ENCODE measurements around the gene PKNOX2. TPM values are rescaled to one million over a fixed set of nuclear protein-coding genes. Genes with fewer than 3 reads are reported as not detected.

PKNOX2 gene
- total RNA-seq, 5 donors from 2014 or later (not counting 1 experiment from before 2014, with no cell fraction given), result 0.55 TPM; not detected in 4

DNA sequence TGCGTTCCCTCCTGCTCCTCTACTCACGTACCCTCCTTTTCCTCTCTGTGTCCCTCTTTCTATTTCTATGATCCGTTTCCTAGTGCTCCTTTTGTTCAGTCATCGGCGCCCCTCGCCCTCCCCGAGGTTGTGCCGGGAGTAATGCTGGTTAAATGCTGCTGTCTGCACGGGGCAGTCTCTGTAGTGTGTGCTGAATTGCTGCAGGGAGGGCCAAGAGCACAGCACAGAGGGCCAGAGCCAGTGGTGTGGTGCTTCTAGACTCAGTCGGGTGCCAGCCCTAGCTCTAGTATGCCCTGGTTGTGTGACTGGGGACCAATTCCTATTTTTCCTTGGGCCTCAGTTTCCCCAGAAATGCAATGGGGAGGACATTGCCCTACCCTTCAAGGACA is 98.3 kb downstream of the PKNOX2 start:
- peaks cover 10 to 53% of the 10 kb centered on the region in 2 experiments for H3K27me3 ChIP-seq (replicated peaks in 1 of 2; ENCODE audit: control insufficient read depth in 2 of 2, extremely low read depth in 1 of 2, insufficient read depth in 2 of 2, low read length in 1 of 2)
- 23% methylated on average over 8 of the region's 10 CpGs for WGBS (ENCODE audit: insufficient coverage)
- H3K9me3 ChIP-seq, result no peaks in the 10 kb centered on the region
- DNase-seq, result no peak
- no peak overlapping the region for H3K27ac ChIP-seq (ENCODE audit: low read length)
- Mint-ChIP-seq H3K9me3 (no peaks in the 10 kb centered on the region), H3K27ac (no peak overlapping the region), H3K4me3 (no peak overlapping the region), H3K4me1 (no peaks in the 10 kb centered on the region), H3K36me3 (no peaks in the 10 kb centered on the region), H3K27me3 (peaks cover 47 to 53% of the 10 kb centered on the region in 2 donors)
- ATAC-seq (replicated peaks in 1 of 4), result no peak
- no peak overlapping the region for H3K4me3 ChIP-seq (ENCODE audit: control insufficient read depth in 1 of 2, extremely low read depth in 1 of 2, low read length in 1 of 2)
- ChIA-PET POLR2A (no interaction called here), CTCF (no interaction called here)
- no peaks in the 10 kb centered on the region for H3K36me3 ChIP-seq (ENCODE audit: control insufficient read depth in 2 of 2, extremely low read depth in 1 of 2, insufficient read depth in 1 of 2, low read length in 1 of 2)
- peaks cover 0 to 3% of the 10 kb centered on the region in 2 experiments for H3K4me1 ChIP-seq (ENCODE audit: control insufficient read depth in 1 of 2, extremely low read depth in 1 of 2, insufficient read depth in 2 of 2, low read length in 2 of 2)

DNA sequence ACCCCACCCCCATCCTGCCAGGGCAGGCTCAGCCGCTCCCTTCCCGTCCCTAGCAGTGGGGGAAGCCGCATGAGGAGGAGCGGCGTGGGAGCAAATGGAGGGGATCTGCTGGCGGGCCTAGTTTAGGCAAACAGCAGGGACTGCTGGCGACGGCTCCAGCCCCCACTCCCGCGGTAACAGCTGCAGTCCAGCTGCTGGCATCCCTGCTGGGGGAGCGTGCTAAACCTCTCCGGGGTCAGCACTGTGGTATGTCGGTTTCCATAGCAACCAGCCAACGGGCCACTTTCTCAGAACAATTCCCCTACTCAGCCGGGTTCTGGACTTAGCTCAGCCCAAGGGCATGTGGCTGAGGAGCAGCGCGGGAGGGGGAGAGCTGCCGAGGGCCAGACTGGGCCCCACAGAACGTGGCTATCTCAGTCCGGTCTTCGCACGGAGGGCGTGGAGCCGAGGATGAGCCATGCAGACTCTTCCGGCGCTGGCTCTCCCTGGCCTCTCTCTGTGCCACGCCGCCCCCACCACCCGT is 98.8 kb downstream of the PKNOX2 start:
- peaks cover 0 to 3% of the 10 kb centered on the region in 2 experiments for H3K4me1 ChIP-seq (ENCODE audit: control insufficient read depth in 1 of 2, extremely low read depth in 1 of 2, insufficient read depth in 2 of 2, low read length in 2 of 2)
- ATAC-seq (replicated peaks in 1 of 4) (no peak), DNase-seq (no peak)
- POLR2A ChIA-PET, result no interaction called here
- no peaks in the 10 kb centered on the region for H3K9me3 ChIP-seq
- 14% methylated on average over 22 of the region's 29 CpGs for WGBS (ENCODE audit: insufficient coverage)
- no peak overlapping the region for H3K27ac ChIP-seq (ENCODE audit: low read length)
- Mint-ChIP-seq H3K9me3 (no peaks in the 10 kb centered on the region), H3K27me3 (peaks cover 45 to 54% of the 10 kb centered on the region in 2 donors), H3K27ac (no peak overlapping the region), H3K36me3 (no peaks in the 10 kb centered on the region), H3K4me3 (no peak overlapping the region), H3K4me1 (no peaks in the 10 kb centered on the region)
- no peak overlapping the region for H3K4me3 ChIP-seq (ENCODE audit: control insufficient read depth in 1 of 2, extremely low read depth in 1 of 2, low read length in 1 of 2)
- CTCF ChIA-PET, result no interaction called here
- H3K36me3 ChIP-seq (ENCODE audit: control insufficient read depth in 2 of 2, extremely low read depth in 1 of 2, insufficient read depth in 1 of 2, low read length in 1 of 2), result no peaks in the 10 kb centered on the region
- H3K27me3 ChIP-seq (replicated peaks in 1 of 2; ENCODE audit: control insufficient read depth in 2 of 2, extremely low read depth in 1 of 2, insufficient read depth in 2 of 2, low read length in 1 of 2), result peaks cover 10 to 51% of the 10 kb centered on the region in 2 experiments

DNA sequence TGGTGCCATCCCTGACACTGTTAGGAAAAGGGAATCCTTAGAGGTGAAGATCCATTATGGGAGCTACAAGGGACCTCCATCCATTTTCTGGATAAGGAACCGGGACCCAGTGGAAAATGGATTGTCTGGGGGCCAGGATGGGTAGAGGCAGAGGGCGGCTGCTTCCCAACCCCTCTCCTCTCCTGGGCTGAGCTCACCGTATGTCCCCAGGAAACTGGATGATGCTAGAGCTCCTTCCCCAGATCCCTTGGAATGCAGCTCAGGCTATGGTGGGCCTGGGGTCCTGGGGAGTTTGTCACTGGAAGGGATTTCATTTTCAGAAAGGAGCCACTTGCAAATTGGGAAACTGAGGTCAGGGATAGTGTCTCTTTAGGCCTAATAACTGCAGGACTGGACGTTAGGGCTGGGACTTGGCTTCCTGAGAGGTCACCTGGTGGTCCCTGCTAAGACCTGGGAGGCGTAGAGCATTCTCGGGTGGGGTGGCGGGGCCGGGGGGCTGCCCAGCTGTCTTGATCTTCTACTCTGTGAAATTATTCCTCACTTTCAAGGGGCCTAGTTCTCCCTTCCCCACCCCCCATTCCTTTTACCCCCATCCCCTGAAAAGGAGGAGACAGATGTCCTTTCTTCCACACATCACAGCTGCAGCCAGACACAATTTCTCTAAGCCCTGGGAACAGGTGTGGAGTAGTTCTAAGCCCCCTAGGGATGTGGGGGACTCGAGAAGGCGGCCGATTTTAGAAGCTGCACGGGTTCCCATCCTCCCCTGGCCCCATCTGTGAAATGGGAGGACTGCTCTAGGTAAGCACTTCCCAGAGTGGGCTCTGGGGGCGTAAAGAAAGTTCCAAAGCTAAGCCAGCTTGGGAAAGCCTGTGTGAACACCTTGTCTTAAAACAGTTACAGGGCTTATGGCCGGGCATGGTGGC is 99.8 kb downstream of the PKNOX2 start:
- POLR2A ChIA-PET, result no interaction called here
- no peak for ATAC-seq (replicated peaks in 1 of 4)
- Mint-ChIP-seq H3K27me3 (peaks cover 45 to 57% of the 10 kb centered on the region in 2 donors), H3K4me1 (no peaks in the 10 kb centered on the region), H3K9me3 (no peaks in the 10 kb centered on the region), H3K27ac (no peak overlapping the region), H3K36me3 (no peaks in the 10 kb centered on the region), H3K4me3 (no peak overlapping the region)
- no peak overlapping the region for H3K27ac ChIP-seq (ENCODE audit: low read length)
- no peak for DNase-seq
- no peaks in the 10 kb centered on the region for H3K36me3 ChIP-seq (ENCODE audit: control insufficient read depth in 2 of 2, extremely low read depth in 1 of 2, insufficient read depth in 1 of 2, low read length in 1 of 2)
- CTCF ChIA-PET, result interaction anchor here in 1 of 2 donors (0.6 kb wide), 1 partner anchor 89 kb away, joined by 4 read pairs; no protein-coding TSS in a partner anchor
- H3K9me3 ChIP-seq, result no peaks in the 10 kb centered on the region
- 29% methylated on average over 1 of the region's 14 CpGs for WGBS (ENCODE audit: insufficient coverage)
- H3K4me3 ChIP-seq (ENCODE audit: control insufficient read depth in 1 of 2, extremely low read depth in 1 of 2, low read length in 1 of 2), result no peak overlapping the region
- H3K27me3 ChIP-seq (replicated peaks in 1 of 2; ENCODE audit: control insufficient read depth in 2 of 2, extremely low read depth in 1 of 2, insufficient read depth in 2 of 2, low read length in 1 of 2), result peaks cover 10 to 50% of the 10 kb centered on the region in 2 experiments
- peaks cover 0 to 3% of the 10 kb centered on the region in 2 experiments for H3K4me1 ChIP-seq (ENCODE audit: control insufficient read depth in 1 of 2, extremely low read depth in 1 of 2, insufficient read depth in 2 of 2, low read length in 2 of 2)

- no peak overlapping the region for H3K27ac ChIP-seq (ENCODE audit: low read length)
- 84% methylated on average over 5 of the region's 8 CpGs for WGBS (ENCODE audit: insufficient coverage)
- CTCF ChIA-PET, result interaction anchor here in 1 of 2 donors (0.7 kb wide), 1 partner anchor 184 kb away, joined by 3 read pairs; no protein-coding TSS in a partner anchor
- H3K27me3 ChIP-seq (replicated peaks in 1 of 2; ENCODE audit: control insufficient read depth in 2 of 2, extremely low read depth in 1 of 2, insufficient read depth in 2 of 2, low read length in 1 of 2), result peaks cover 6 to 31% of the 10 kb centered on the region in 2 experiments
- H3K27ac Mint-ChIP-seq, result no peak overlapping the region
- H3K27me3 Mint-ChIP-seq, result peaks cover 35 to 57% of the 10 kb centered on the region in 2 donors
- H3K4me1 Mint-ChIP-seq, result no peaks in the 10 kb centered on the region
- H3K36me3 ChIP-seq (ENCODE audit: control insufficient read depth in 2 of 2, extremely low read depth in 1 of 2, insufficient read depth in 1 of 2, low read length in 1 of 2), result no peaks in the 10 kb centered on the region
- no peak overlapping the region for H3K4me3 Mint-ChIP-seq
- H3K36me3 Mint-ChIP-seq, result no peaks in the 10 kb centered on the region
- no peak for DNase-seq
- H3K4me1 ChIP-seq (ENCODE audit: control insufficient read depth in 1 of 2, extremely low read depth in 1 of 2, insufficient read depth in 2 of 2, low read length in 2 of 2), result peaks cover 0 to 3% of the 10 kb centered on the region in 2 experiments
- no peaks in the 10 kb centered on the region for H3K9me3 Mint-ChIP-seq
- POLR2A ChIA-PET, result no interaction called here
- no peak overlapping the region for H3K4me3 ChIP-seq (ENCODE audit: control insufficient read depth in 1 of 2, extremely low read depth in 1 of 2, low read length in 1 of 2)
- ATAC-seq (replicated peaks in 1 of 4), result no peak
- no peaks in the 10 kb centered on the region for H3K9me3 ChIP-seq
Observed at GRCh38 chr11:125267548-125267947, 103.0 kb downstream of the PKNOX2 start.

DNA sequence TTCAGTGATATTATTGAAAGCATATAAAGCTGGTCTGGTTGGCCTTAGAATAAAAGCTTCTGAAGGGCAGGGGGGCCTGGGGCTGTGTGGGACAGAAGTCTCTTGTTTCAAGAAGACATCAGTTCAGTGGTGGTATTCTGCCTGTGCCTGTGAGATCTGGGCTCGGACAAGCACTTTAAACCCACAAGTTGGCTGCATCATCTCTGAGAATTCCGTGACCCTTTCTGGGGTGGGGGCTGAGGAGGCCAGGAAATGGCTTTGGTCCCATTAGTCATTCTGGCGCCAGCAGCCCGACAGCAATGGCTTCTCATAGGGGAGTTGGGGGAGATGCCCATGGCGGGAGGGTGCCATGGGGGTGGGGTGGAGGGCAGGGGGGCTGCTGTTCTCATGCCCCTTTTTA is 104.1 kb downstream of the PKNOX2 start:
- no peaks in the 10 kb centered on the region for H3K9me3 Mint-ChIP-seq
- no peak overlapping the region for H3K27ac Mint-ChIP-seq
- Histone ChIP-seq H3K27ac (ENCODE audit: low read length) (no peak overlapping the region), H3K36me3 (ENCODE audit: control insufficient read depth in 2 of 2, extremely low read depth in 1 of 2, insufficient read depth in 1 of 2, low read length in 1 of 2) (no peaks in the 10 kb centered on the region), H3K9me3 (no peaks in the 10 kb centered on the region), H3K27me3 (replicated peaks in 1 of 2; ENCODE audit: control insufficient read depth in 2 of 2, extremely low read depth in 1 of 2, insufficient read depth in 2 of 2, low read length in 1 of 2) (peaks cover 0 to 24% of the 10 kb centered on the region in 2 experiments), H3K4me3 (ENCODE audit: control insufficient read depth in 1 of 2, extremely low read depth in 1 of 2, low read length in 1 of 2) (no peak overlapping the region), H3K4me1 (ENCODE audit: control insufficient read depth in 1 of 2, extremely low read depth in 1 of 2, insufficient read depth in 2 of 2, low read length in 2 of 2) (no peaks in the 10 kb centered on the region)
- no peak overlapping the region for H3K4me3 Mint-ChIP-seq
- ATAC-seq (replicated peaks in 1 of 4) (no peak), DNase-seq (no peak)
- peaks cover 36 to 51% of the 10 kb centered on the region in 2 donors for H3K27me3 Mint-ChIP-seq
- no peaks in the 10 kb centered on the region for H3K36me3 Mint-ChIP-seq
- no peaks in the 10 kb centered on the region for H3K4me1 Mint-ChIP-seq
- 42% methylated on average over 3 of the region's 5 CpGs for WGBS (ENCODE audit: insufficient coverage)
- ChIA-PET CTCF (no interaction called here), POLR2A (no interaction called here)

- POLR2A ChIA-PET, result no interaction called here
- Mint-ChIP-seq H3K4me1 (no peaks in the 10 kb centered on the region), H3K36me3 (no peaks in the 10 kb centered on the region), H3K27me3 (peaks cover 31 to 45% of the 10 kb centered on the region in 2 donors), H3K9me3 (no peaks in the 10 kb centered on the region), H3K27ac (no peak overlapping the region), H3K4me3 (no peak overlapping the region)
- 100% methylated on average over 1 of the region's 3 CpGs for WGBS (ENCODE audit: insufficient coverage)
- Histone ChIP-seq H3K4me3 (ENCODE audit: control insufficient read depth in 1 of 2, extremely low read depth in 1 of 2, low read length in 1 of 2) (no peak overlapping the region), H3K4me1 (ENCODE audit: control insufficient read depth in 1 of 2, extremely low read depth in 1 of 2, insufficient read depth in 2 of 2, low read length in 2 of 2) (no peaks in the 10 kb centered on the region), H3K36me3 (ENCODE audit: control insufficient read depth in 2 of 2, extremely low read depth in 1 of 2, insufficient read depth in 1 of 2, low read length in 1 of 2) (no peaks in the 10 kb centered on the region), H3K27ac (ENCODE audit: low read length) (no peak overlapping the region), H3K27me3 (replicated peaks in 1 of 2; ENCODE audit: control insufficient read depth in 2 of 2, extremely low read depth in 1 of 2, insufficient read depth in 2 of 2, low read length in 1 of 2) (peaks cover 2 to 9% of the 10 kb centered on the region in 2 experiments), H3K9me3 (no peaks in the 10 kb centered on the region)
- no peak for ATAC-seq (replicated peaks in 1 of 4)
- CTCF ChIA-PET, result no interaction called here
- no peak for DNase-seq
Observed at GRCh38 chr11:125270106-125270505, 105.6 kb downstream of the PKNOX2 start.
